ENCODE data around the gene AJAP1. TPM values are rescaled to one million over a fixed set of nuclear protein-coding genes. Genes with fewer than 3 reads are reported as not detected.

Gene AJAP1
- total and polyA plus RNA-seq, 2 experiments from 2014 or later, result 0.13 to 0.64 TPM

GRCh38 chr1:4771267-4771666 lies 116.9 kb downstream of the AJAP1 start:
- no peak for DNase-seq (ENCODE audit: low spot score)
- no peaks in the 10 kb centered on the region for H3K36me3 ChIP-seq (replicated peaks; ENCODE audit: insufficient read depth, low read depth)
- H3K27ac ChIP-seq, result no peak overlapping the region
- H3K9me2 ChIP-seq (replicated peaks; ENCODE audit: insufficient read depth), result no peaks in the 10 kb centered on the region
- H3K27me3 ChIP-seq, result no peaks in the 10 kb centered on the region
- no peak overlapping the region for H2AFZ ChIP-seq
- no peak overlapping the region for H3K4me3 ChIP-seq
- no peak for TF ChIP-seq EZH2 (IDR thresholded peaks at IDR 0.05; ENCODE audit: borderline replicate concordance)
- no peak for TF ChIP-seq EZH2phosphoT487 (IDR thresholded peaks at IDR 0.05; ENCODE audit: low read depth, severe bottlenecking, unreplicated experiment)
- no peak for TF ChIP-seq CTCF (IDR thresholded peaks at IDR 0.05; ENCODE audit: poor library complexity)
- no peak overlapping the region for H3K4me2 ChIP-seq
- 80% methylated on average over 12 of the region's 13 CpGs for WGBS (ENCODE audit: low lambda C conversion rate, missing lambda C conversion rate)
- no peaks in the 10 kb centered on the region for H3K79me2 ChIP-seq
- H3K9me3 ChIP-seq (ENCODE audit: low read depth), result no peaks in the 10 kb centered on the region
- no peaks in the 10 kb centered on the region for H4K20me1 ChIP-seq (ENCODE audit: insufficient read depth, poor library complexity, severe bottlenecking)
- no peaks in the 10 kb centered on the region for H3K4me1 ChIP-seq (ENCODE audit: insufficient read depth)

GRCh38 chr1:4771721-4772120 lies 117.3 kb downstream of the AJAP1 start:
- Histone ChIP-seq H3K9me2 (replicated peaks; ENCODE audit: insufficient read depth) (no peaks in the 10 kb centered on the region), H4K20me1 (ENCODE audit: insufficient read depth, poor library complexity, severe bottlenecking) (no peaks in the 10 kb centered on the region), H2AFZ (no peak overlapping the region), H3K4me1 (ENCODE audit: insufficient read depth) (no peaks in the 10 kb centered on the region), H3K4me3 (no peak overlapping the region), H3K79me2 (no peaks in the 10 kb centered on the region), H3K4me2 (no peak overlapping the region), H3K9me3 (ENCODE audit: low read depth) (no peaks in the 10 kb centered on the region), H3K36me3 (replicated peaks; ENCODE audit: insufficient read depth, low read depth) (no peaks in the 10 kb centered on the region), H3K27ac (no peak overlapping the region), H3K27me3 (no peaks in the 10 kb centered on the region)
- WGBS (ENCODE audit: low lambda C conversion rate, missing lambda C conversion rate), result 83% methylated on average over 8 of the region's 8 CpGs
- TF ChIP-seq CTCF (IDR thresholded peaks at IDR 0.05; ENCODE audit: poor library complexity) (no peak), EZH2 (IDR thresholded peaks at IDR 0.05; ENCODE audit: borderline replicate concordance) (no peak), EZH2phosphoT487 (IDR thresholded peaks at IDR 0.05; ENCODE audit: low read depth, severe bottlenecking, unreplicated experiment) (no peak)
- no peak for DNase-seq (ENCODE audit: low spot score)

GRCh38 chr1:4772294-4773010 lies 118.0 kb downstream of the AJAP1 start:
- Histone ChIP-seq H3K4me1 (ENCODE audit: insufficient read depth) (no peaks in the 10 kb centered on the region), H2AFZ (no peak overlapping the region), H3K27ac (no peak overlapping the region), H3K36me3 (replicated peaks; ENCODE audit: insufficient read depth, low read depth) (no peaks in the 10 kb centered on the region), H3K9me3 (ENCODE audit: low read depth) (no peaks in the 10 kb centered on the region), H4K20me1 (ENCODE audit: insufficient read depth, poor library complexity, severe bottlenecking) (no peaks in the 10 kb centered on the region), H3K4me2 (no peak overlapping the region), H3K9me2 (replicated peaks; ENCODE audit: insufficient read depth) (no peaks in the 10 kb centered on the region), H3K4me3 (no peak overlapping the region), H3K27me3 (no peaks in the 10 kb centered on the region), H3K79me2 (no peaks in the 10 kb centered on the region)
- WGBS (ENCODE audit: low lambda C conversion rate, missing lambda C conversion rate), result 88% methylated on average over 37 of the region's 37 CpGs
- no peak for DNase-seq (ENCODE audit: low spot score)
- TF ChIP-seq EZH2 (IDR thresholded peaks at IDR 0.05; ENCODE audit: borderline replicate concordance), result no peak
- no peak for TF ChIP-seq EZH2phosphoT487 (IDR thresholded peaks at IDR 0.05; ENCODE audit: low read depth, severe bottlenecking, unreplicated experiment)
- no peak for TF ChIP-seq CTCF (IDR thresholded peaks at IDR 0.05; ENCODE audit: poor library complexity)
